HG03139 (cell line): Measurements from ENCODE around the gene C16orf92.
A peak's percentile ranks its signal among the peaks of the same experiment; 100 is the strongest.

Experiments
- ATAC-seq: cut with Tn5 transposase; IDR thresholded peaks from one replicate; pipeline ENCODE4 v1.9.1; 2021; ENCODE audit not compliant: unreplicated experiment

The C16orf92 gene

GRCh38 chr16:29988346-29989075, 34.5 kb upstream of the C16orf92 start:
- ATAC-seq, result no peak

GRCh38 chr16:29989111-29989858, 33.7 kb upstream of the C16orf92 start:
- no peak for ATAC-seq

GRCh38 chr16:29990034-29990433, 33.0 kb upstream of the C16orf92 start:
- no peak for ATAC-seq

- no peak for ATAC-seq
Measured at GRCh38 chr16:29990883-29991570, 32.0 kb upstream of the C16orf92 start.

GRCh38 chr16:29991571-29991904, 31.5 kb upstream of the C16orf92 start:
- ATAC-seq, result no peak

- ATAC-seq, result no peak
Measured at GRCh38 chr16:29992344-29992967, 30.5 kb upstream of the C16orf92 start.

- ATAC-seq, result no peak
Measured at GRCh38 chr16:29993191-29993902, 29.7 kb upstream of the C16orf92 start.

- ATAC-seq, result no peak
Measured at GRCh38 chr16:29993903-29994599, 28.9 kb upstream of the C16orf92 start.

GRCh38 chr16:29994600-29995323, 28.2 kb upstream of the C16orf92 start:
- peak; percentile 31 for ATAC-seq

GRCh38 chr16:29995324-29995910, 27.6 kb upstream of the C16orf92 start, which contains the start of gene HIRIP3:
TSS of gene HIRIP3 (minus strand) at chr16:29995617. CDS start at chr16:29995605, 12 bp downstream.
- ATAC-seq, result peak; percentile 38

- peak; percentile 79 for ATAC-seq
Measured at GRCh38 chr16:29995911-29996765, 26.9 kb upstream of the C16orf92 start, which contains the start of gene INO80E. TSS of gene INO80E (plus strand) at chr16:29996241. CDS start at chr16:29996311, 70 bp downstream.

- no peak for ATAC-seq
Measured at GRCh38 chr16:29996766-29997250, 26.2 kb upstream of the C16orf92 start.

- no peak for ATAC-seq
Measured at GRCh38 chr16:29999605-30000004, 23.4 kb upstream of the C16orf92 start.

GRCh38 chr16:30000735-30001631, 22.0 kb upstream of the C16orf92 start:
- no peak for ATAC-seq

- no peak for ATAC-seq
Measured at GRCh38 chr16:30002614-30003346, 20.2 kb upstream of the C16orf92 start.
